GM12874 (cell line): ENCODE results near the gene KRTAP10-4.

Experiments
- TF ChIP-seq, protein P1 (sequence below): IDR thresholded peaks from 2 replicates; pipeline ENCODE4 v1.5.1; 2011; ENCODE audit warnings: low read depth, mild to moderate bottlenecking, control low read depth, low read length, moderate library complexity; ENCODE audit not compliant: insufficient read depth

KRTAP10-4 gene

DNA sequence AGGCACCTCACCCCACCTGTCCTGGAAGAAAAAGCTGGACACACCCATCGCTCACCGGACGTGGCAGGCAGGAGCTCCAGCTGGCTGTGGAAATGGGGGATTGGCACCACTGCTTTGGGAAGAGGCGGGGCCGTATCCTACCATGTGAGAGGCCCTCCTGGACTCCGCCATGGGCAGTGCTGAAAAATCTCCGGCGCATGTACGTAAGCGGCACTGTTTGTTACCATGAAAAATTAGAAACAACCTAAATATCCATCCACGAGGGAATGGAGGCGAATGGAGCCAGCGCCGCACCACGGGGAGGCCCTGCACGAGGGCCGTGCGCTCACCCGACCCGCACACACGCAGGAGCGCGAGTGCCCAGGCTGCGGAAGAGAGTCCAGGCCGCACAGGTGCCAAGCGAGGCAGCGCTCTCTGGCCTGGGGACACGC is 41.4 kb downstream of the KRTAP10-4 start:
- TF ChIP-seq, protein P1, sequence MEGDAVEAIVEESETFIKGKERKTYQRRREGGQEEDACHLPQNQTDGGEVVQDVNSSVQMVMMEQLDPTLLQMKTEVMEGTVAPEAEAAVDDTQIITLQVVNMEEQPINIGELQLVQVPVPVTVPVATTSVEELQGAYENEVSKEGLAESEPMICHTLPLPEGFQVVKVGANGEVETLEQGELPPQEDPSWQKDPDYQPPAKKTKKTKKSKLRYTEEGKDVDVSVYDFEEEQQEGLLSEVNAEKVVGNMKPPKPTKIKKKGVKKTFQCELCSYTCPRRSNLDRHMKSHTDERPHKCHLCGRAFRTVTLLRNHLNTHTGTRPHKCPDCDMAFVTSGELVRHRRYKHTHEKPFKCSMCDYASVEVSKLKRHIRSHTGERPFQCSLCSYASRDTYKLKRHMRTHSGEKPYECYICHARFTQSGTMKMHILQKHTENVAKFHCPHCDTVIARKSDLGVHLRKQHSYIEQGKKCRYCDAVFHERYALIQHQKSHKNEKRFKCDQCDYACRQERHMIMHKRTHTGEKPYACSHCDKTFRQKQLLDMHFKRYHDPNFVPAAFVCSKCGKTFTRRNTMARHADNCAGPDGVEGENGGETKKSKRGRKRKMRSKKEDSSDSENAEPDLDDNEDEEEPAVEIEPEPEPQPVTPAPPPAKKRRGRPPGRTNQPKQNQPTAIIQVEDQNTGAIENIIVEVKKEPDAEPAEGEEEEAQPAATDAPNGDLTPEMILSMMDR, result no peak

DNA sequence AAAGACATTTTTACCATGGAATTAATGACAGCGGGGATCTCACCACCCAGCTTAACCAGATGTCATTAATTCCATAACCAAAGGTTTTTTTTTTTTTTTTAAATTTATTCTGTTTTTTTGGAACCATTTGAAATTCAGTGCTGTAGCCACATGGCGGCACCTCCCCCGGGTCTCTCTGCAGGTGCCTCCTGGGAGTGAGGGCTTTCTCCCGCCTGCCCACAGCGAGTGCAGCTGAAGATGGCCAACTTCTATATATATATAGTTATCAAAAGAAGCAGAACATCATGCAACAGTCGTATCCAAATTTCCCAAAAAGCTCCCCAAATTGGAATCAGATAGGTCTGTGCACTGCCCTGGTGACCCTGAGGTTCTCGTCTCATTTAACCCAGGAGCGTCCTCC is 41.9 kb downstream of the KRTAP10-4 start:
- TF ChIP-seq, protein P1, result no peak

DNA sequence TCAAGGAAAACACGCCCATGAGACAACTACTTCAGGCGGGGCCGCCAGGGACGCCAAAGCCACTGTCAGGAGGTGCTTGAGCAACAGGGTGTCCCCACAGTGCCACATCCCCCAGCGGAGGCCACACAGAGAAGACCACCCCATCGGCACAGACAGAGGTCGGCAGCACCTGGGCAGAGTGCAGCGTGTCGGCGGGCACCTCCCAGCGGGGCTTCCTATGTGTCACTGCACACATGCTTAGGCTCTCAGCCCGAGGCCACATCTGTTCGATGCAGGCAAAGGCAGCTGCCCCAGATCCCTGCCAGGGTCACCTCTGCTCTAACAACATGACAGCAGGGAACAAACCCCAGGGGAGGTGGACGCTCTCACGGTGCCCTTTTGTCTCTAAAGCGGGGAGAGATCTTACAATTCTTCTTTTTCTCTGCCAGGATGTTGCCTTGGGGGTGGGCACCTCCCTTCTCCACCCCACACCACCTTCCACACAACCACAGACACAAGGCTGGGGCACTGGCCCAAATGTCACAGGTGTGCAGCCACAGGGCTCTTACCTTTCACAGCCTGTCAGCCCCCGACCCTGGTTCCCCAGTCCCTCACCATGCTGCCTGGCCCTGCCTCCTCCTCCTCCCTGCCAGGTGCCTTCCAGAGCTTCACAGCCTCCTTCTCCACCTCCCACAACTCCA is 42.5 kb downstream of the KRTAP10-4 start:
- TF ChIP-seq, protein P1, result no peak

DNA sequence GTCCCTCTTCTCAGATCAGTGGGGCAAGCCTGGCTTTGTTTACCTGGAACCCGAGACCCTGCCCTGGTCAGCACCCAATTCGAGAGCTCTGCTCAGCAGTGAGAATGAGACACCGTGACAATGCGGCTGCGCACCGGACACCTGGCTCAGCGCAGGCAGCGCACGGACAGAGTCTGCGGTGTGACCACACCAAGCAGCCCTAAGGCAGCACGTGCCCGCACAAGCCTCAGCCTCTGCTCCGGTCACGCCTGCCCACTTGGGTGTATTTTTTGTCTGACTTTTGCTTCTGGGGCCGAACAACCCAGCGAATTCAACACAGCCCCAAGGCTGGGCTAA is 43.0 kb downstream of the KRTAP10-4 start:
- TF ChIP-seq, protein P1, result no peak

DNA sequence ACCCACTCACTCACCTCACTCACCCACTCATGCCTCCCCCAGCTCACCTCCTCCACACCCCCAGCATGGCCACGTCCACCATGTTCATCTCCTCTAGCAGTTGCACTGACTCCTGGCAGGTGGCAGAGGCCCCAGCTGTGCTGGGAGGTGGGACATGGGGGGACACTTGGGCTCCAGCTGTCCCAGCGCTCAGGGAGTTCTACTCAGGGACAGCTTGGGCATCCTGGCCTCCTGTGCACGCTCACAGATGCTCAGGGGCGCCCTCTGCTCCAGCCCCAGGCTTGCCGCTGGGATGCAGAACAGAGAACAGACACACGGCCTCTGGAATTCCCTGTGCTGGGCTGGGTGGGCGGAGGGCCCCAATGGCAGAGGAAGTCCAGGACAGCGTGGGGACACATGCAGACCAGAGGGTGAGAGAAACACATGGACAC is 43.6 kb downstream of the KRTAP10-4 start:
- TF ChIP-seq, protein P1, result no peak

DNA sequence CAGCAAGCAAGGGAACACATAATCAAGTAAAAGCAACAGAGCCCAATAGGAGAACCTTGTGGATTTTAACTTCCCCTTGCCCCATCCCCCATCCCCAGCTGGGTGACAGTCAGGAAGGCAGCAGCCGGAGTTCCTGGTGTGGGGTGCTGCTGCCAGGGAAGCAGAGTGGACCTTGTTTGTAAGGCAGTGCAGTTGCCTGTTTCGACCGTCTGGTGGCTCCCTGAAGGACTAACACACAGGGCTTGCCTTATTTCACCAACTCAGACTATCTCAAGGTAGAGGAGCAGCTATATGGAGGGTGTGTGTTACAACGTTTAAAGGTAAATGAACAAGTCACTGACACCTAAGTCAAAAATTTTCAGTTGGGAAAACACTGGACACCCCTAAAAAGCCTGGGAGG is 45.0 kb downstream of the KRTAP10-4 start:
- TF ChIP-seq, protein P1, result no peak

DNA sequence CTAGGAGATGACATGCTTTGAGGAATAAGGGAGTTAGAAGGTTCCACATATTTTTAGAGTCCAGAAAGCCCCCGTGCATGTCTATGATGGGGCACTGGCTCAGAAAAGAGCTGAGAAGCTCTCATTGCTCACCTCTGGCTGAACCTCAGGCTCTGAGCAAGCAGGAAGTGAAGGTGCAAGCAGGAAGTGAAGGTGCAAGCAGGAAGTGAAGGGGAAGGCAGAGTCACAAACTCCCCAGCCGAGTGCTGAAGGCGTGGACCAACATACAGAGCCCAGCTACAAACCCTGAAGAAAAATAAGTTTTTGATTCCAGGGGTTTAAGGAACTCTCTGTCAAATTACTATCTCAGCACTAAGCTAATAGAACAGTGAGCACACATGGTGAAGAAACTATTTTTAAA is 45.4 kb downstream of the KRTAP10-4 start:
- TF ChIP-seq, protein P1, result no peak
